Measurements from ENCODE around the gene EIF3A. TPM values are rescaled to one million over a fixed set of nuclear protein-coding genes. Genes with fewer than 3 reads are reported as not detected.

Gene EIF3A
- total RNA-seq, 3 donors from 2014 or later = 94.5 to 124 (median 114) TPM

DNA sequence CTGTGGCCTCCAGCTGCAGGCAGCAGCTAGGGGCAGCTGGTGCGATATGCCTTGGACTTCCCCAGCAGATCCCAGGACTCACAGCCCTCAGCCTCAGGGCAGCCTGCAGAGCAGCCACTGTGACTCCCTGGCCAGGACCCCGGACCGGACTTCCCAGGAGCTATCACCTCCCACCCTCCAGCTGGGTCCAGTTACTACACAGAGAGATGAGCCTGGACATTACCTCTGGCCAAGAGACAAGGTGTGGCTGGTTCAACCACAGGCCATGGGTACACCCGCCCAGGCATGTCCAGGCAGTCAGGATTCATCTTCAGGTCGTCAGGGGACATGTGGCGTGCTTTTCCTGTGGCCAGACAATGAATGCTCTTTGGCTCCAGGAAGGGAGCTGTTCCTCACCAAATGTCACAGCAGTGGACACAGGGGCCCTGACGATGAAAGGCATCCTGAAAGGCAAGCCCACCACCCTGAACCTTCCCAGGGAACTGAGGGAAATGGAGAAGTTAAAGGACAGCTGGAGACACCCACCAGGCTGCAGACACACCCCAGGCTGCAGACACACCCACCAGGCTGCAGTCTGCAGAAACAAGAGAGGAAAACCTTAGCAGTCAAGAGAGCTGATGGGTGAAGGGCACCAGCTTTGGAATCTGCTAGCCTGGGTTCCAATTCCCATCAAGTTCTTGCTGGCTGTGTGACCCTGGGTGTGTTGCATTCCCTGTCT lies 76.9 kb downstream of the EIF3A start:
- Histone ChIP-seq H3K36me3 (ENCODE audit: low read depth) (no peaks in the 10 kb centered on the region), H3K4me1 (ENCODE audit: low read depth) (no peaks in the 10 kb centered on the region), H3K9me3 (no peaks in the 10 kb centered on the region), H3K4me3 (no peak overlapping the region)
- TF ChIP-seq, protein P1, sequence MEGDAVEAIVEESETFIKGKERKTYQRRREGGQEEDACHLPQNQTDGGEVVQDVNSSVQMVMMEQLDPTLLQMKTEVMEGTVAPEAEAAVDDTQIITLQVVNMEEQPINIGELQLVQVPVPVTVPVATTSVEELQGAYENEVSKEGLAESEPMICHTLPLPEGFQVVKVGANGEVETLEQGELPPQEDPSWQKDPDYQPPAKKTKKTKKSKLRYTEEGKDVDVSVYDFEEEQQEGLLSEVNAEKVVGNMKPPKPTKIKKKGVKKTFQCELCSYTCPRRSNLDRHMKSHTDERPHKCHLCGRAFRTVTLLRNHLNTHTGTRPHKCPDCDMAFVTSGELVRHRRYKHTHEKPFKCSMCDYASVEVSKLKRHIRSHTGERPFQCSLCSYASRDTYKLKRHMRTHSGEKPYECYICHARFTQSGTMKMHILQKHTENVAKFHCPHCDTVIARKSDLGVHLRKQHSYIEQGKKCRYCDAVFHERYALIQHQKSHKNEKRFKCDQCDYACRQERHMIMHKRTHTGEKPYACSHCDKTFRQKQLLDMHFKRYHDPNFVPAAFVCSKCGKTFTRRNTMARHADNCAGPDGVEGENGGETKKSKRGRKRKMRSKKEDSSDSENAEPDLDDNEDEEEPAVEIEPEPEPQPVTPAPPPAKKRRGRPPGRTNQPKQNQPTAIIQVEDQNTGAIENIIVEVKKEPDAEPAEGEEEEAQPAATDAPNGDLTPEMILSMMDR (IDR thresholded peaks at IDR 0.05) = no peak
- intact Hi-C loops (cut with DNase I, micrococcal nuclease) = no loop called here
- no peak for ATAC-seq
- DNase-seq = no peak

DNA sequence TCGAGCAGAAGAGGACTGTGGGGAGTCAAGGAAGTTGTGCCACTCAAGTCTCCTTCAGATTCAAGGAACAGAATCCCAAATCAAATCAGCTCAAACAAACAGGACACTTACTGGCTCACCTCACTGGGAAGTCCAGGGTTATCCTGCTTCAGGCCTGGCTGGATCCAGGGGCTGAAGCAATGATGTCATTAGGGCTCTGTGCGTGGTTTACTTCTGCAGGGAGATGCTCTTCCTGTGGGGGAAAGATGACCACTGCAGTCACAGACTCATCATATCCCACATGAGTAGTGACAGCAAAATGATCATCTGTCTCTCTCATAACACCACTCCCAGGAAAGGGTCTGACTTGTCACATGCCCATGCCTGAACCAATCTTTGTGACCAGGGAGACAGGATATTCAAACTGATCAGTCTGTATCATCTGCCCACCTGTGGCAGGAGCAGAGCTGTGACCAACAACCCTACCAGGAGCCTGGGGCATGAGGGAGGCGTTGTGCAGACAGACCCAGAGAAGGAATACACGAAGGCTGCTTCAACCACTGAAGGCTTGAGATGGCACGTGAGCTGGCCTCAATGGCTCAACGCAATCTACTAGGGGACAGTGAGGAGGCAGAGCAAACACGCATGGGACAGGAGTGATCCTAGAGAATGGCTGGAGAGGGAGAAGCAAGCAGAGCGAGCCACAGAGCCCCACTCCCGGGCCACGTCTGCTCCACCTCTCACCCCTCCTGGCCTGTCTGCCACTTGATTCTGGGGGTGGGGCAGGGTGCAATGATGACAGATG lies 78.7 kb downstream of the EIF3A start:
- DNase-seq (no peak), ATAC-seq (no peak)
- intact Hi-C loops (cut with DNase I, micrococcal nuclease) = no loop called here
- Histone ChIP-seq H3K4me1 (ENCODE audit: low read depth) (no peaks in the 10 kb centered on the region), H3K9me3 (no peaks in the 10 kb centered on the region), H3K36me3 (ENCODE audit: low read depth) (no peaks in the 10 kb centered on the region), H3K4me3 (no peak overlapping the region)
- TF ChIP-seq, protein P1 (IDR thresholded peaks at IDR 0.05) = no peak

DNA sequence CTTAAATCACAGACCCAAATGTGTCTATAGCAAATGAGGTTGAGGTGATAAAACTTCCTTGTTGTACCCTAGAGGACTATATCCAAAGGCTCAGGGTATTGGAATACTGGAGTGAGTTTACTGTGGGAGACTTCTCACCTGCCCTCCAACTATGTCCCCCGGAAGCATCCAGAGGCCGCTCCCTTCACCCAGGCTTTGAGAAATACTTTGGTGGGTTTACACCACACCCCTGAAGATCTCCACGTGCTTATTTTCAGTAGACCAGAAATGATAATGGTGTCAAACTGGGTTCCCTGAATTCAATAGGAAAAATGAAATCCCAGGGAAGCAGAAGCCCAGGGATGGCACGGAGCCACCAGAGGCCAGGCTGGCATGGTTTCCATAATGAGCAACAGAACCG lies 82.4 kb downstream of the EIF3A start:
- TF ChIP-seq, protein P1 (IDR thresholded peaks at IDR 0.05) = no peak
- no peak for DNase-seq
- H3K36me3 ChIP-seq (ENCODE audit: low read depth) = no peaks in the 10 kb centered on the region
- no peaks in the 10 kb centered on the region for H3K4me1 ChIP-seq (ENCODE audit: low read depth)
- ATAC-seq = no peak
- H3K9me3 ChIP-seq = no peaks in the 10 kb centered on the region
- intact Hi-C loops (cut with DNase I, micrococcal nuclease) = no loop called here
- H3K4me3 ChIP-seq = no peak overlapping the region

DNA sequence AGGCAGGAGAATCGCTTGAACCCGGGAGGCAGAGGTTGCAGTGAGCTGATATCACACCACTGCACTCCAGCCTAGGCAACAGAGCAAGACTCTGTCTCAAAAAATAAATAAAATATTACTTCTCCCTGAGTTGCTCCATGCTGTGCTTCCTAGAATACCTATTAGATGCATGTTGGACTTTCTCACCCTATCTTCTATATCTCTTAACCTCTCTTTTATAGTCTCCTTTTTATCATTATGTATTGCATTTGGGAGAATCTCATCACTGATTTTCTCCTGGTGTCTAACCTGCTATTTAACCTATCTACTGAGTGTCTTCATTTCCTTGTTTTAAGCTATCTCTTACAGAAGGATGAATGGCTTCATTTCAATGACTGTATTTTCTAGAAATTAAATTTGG lies 83.2 kb downstream of the EIF3A start:
- no peaks in the 10 kb centered on the region for H3K36me3 ChIP-seq (ENCODE audit: low read depth)
- TF ChIP-seq, protein P1 (IDR thresholded peaks at IDR 0.05) = no peak

DNA sequence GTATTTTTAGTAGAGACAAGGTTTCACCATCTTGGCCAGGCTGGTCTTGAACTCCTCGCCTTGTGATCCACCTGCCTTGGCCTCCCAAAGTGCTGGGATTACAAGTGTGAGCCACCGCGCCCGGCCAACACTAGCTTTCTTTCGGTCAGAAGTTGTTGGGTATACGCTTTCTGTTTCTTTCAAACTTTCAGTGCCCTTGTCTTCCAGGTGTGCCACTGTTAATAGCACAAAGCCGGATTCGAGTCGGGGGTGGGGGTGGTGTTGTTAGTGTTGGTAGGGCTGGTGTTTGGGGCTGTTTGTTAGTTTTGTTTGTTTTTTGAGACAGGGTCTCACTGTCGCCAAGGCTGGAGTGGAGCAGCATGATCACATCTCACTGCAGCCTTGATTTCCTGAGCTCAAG lies 84.9 kb downstream of the EIF3A start:
- Histone ChIP-seq H3K4me1 (ENCODE audit: low read depth) (no peaks in the 10 kb centered on the region), H3K9me3 (no peaks in the 10 kb centered on the region), H3K36me3 (ENCODE audit: low read depth) (no peaks in the 10 kb centered on the region), H3K4me3 (no peak overlapping the region)
- intact Hi-C loops (cut with DNase I, micrococcal nuclease) = no loop called here
- TF ChIP-seq, protein P1 (IDR thresholded peaks at IDR 0.05) = no peak
- no peak for ATAC-seq
- no peak for DNase-seq

More for the DNA sequence above, 83.2 kb downstream of the EIF3A start:
- DNase-seq (no peak), ATAC-seq (no peak)
- intact Hi-C loops (cut with DNase I, micrococcal nuclease) = no loop called here
- Histone ChIP-seq H3K9me3 (no peaks in the 10 kb centered on the region), H3K4me3 (no peak overlapping the region), H3K4me1 (ENCODE audit: low read depth) (no peaks in the 10 kb centered on the region)

Measured in mucosa of descending colon (tissue), 3 donors.